Measurements from ENCODE around the gene DIS3L.
"Not testable (repeated sequence)": the region's sequence is repeated elsewhere in the genome, so short reads cannot be mapped to it uniquely, and the experiment has no call there.

The DIS3L gene

GRCh38 chr15:66292571-66293418, 573 bp upstream of the DIS3L start:
- H3K9me3 Mint-ChIP-seq = no peaks in the 10 kb centered on the region
- H3K4me1 Mint-ChIP-seq = peaks cover 35% of the 10 kb centered on the region
- ATAC-seq (no peak), DNase-seq (no peak)
- H3K27ac Mint-ChIP-seq = peak overlapping the region; percentile 98
- H3K27me3 Mint-ChIP-seq = no peaks in the 10 kb centered on the region
- peak overlapping the region; percentile 92 to 94 for H3K4me3 Mint-ChIP-seq

GRCh38 chr15:66294157-66294931, 976 bp downstream of the DIS3L start:
- peak; percentile 54 for ATAC-seq
- Mint-ChIP-seq H3K4me1 (peaks cover 35% of the 10 kb centered on the region), H3K9me3 (no peaks in the 10 kb centered on the region), H3K4me3 (peak overlapping the region; percentile 88 to 93), H3K27ac (peak overlapping the region; percentile 93 to 96), H3K27me3 (no peaks in the 10 kb centered on the region)
- no peak for DNase-seq

DNA sequence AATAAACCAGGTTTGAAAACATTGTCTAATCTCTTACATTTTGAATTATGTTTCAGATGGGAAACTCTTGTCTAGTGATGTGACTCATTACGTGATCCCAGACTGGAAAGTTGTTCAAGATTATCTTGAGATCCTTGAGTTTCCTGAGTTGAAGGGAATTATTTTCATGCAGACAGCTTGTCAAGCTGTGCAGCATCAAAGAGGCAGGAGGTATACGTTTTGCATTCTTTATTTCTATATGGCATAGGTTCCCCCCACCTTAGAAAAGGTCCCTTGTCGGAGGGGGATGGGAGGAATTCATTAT, 1.5 kb downstream of the DIS3L start:
- Mint-ChIP-seq H3K9me3 (no peaks in the 10 kb centered on the region), H3K27ac (peak overlapping the region in 1 of 2 donors; percentile 93), H3K4me3 (peak overlapping the region; percentile 88 to 93), H3K27me3 (no peaks in the 10 kb centered on the region), H3K4me1 (peaks cover 35% of the 10 kb centered on the region)
- DNase-seq (no peak), ATAC-seq (no peak)

DNA sequence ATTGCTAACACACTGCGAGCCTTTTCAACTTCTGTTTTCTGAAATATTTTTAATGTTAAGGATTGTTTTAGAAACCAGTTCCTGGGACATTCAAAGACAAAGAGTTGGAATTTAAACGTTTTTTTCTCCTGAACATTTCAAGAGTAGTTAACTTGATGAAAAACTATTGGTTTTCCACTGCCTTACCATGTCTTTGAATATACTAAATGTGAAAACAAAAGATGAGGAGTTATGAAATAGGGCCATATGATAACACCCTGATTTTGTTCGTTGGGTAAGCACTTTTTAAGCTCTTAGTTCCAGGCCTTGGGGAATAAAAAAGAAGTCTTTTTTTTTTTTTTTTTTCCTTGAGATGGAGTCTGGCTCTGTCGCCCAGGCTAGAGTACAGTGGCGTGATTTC, 2.8 kb downstream of the DIS3L start:
- no peaks in the 10 kb centered on the region for H3K27me3 Mint-ChIP-seq
- no peaks in the 10 kb centered on the region for H3K9me3 Mint-ChIP-seq
- DNase-seq (no peak), ATAC-seq (no peak)
- H3K27ac Mint-ChIP-seq = no peak overlapping the region
- no peak overlapping the region for H3K4me3 Mint-ChIP-seq
- H3K4me1 Mint-ChIP-seq = peaks cover 23% of the 10 kb centered on the region

DNA sequence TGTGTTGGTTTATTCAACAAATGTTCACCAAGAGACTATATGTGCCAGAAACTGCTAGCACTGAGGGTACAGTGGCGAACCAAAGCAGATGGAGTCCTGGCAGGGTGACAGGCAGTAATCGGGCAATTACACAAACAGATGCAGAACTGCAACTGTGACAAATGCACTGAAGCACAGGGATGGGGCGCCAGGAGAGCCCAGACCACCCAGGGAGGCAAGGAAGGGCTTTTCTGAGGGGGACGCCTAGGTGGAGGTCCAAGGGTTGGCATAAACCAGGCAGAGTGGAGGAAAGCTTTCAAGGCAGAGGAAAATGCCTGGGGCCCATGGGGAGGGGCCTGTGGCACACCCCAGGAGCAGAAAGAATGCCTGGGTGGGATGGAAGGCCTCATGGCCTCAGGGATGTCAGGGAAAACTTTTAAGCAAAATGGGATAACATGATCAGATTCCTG, 5.5 kb downstream of the DIS3L start:
- H3K9me3 Mint-ChIP-seq = no peaks in the 10 kb centered on the region
- H3K4me1 Mint-ChIP-seq = peaks cover 10% of the 10 kb centered on the region
- peak overlapping the region in 1 of 2 donors; percentile 87 for H3K27ac Mint-ChIP-seq
- no peaks in the 10 kb centered on the region for H3K27me3 Mint-ChIP-seq
- H3K4me3 Mint-ChIP-seq = no peak overlapping the region
- DNase-seq (no peak), ATAC-seq (no peak)

GRCh38 chr15:66302489-66303278, 9.3 kb downstream of the DIS3L start:
- no peak overlapping the region for H3K27ac Mint-ChIP-seq
- DNase-seq = no peak
- H3K9me3 Mint-ChIP-seq = no peaks in the 10 kb centered on the region
- H3K4me1 Mint-ChIP-seq = no peaks in the 10 kb centered on the region
- no peaks in the 10 kb centered on the region for H3K27me3 Mint-ChIP-seq
- no peak overlapping the region for H3K4me3 Mint-ChIP-seq
- no peak for ATAC-seq

DNA sequence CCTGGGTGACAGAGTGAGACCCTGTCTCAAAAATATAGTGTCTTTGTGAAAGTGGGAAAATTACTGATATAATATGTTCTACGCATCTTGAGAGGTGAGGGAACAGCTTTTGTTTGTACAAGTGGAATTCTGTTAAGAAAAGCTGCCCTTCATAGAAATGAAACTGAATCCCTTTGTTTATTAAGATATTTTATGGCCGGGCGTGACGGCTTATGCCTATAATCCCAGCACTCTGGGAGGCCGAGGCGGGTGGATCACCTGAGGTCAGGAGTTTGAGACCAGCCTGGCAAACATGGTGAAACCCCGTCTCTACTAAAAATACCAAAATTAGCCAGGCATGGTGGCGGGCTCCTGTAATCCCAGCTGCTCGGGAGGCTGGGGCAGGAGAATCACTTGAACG, 11.1 kb downstream of the DIS3L start:
- DNase-seq, H3K4me1 Mint-ChIP-seq, H3K27me3 Mint-ChIP-seq, ATAC-seq, H3K9me3 Mint-ChIP-seq, H3K4me3 Mint-ChIP-seq: not testable (repeated sequence)
- peak overlapping the region in 1 of 2 donors; percentile 35 for H3K27ac Mint-ChIP-seq

- Mint-ChIP-seq H3K27me3 (no peaks in the 10 kb centered on the region), H3K4me3 (no peak overlapping the region), H3K4me1 (no peaks in the 10 kb centered on the region), H3K9me3 (no peaks in the 10 kb centered on the region), H3K27ac (peak overlapping the region in 1 of 2 donors; percentile 69)
- ATAC-seq (no peak), DNase-seq (no peak)
Measured at GRCh38 chr15:66306381-66306780, 13.0 kb downstream of the DIS3L start.

GRCh38 chr15:66308531-66308930, 15.2 kb downstream of the DIS3L start:
- Mint-ChIP-seq H3K4me1 (no peaks in the 10 kb centered on the region), H3K27me3 (no peaks in the 10 kb centered on the region), H3K27ac (no peak overlapping the region), H3K9me3 (no peaks in the 10 kb centered on the region), H3K4me3 (no peak overlapping the region)
- ATAC-seq (no peak), DNase-seq (no peak)

DNA sequence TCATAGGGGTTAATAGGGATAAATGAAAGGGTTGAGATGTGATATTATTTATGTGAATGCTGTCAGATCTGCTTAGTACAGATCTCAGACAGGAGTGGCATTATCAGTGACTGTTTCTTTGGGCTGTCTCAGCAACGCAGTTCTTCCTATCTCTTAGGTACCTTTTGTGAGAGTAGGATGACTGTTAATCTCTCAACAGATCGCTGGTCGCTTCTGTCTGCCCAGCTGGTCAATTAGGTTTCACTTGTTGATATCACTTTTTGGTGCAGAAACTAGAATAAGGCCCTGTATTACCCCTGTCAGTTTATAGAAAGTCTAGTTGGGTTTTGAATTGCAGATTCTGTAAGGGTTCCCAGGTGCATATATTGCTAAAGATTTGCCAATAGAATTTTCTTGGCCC, 16.5 kb downstream of the DIS3L start:
- H3K4me3 Mint-ChIP-seq = no peak overlapping the region
- ATAC-seq (no peak), DNase-seq (no peak)
- H3K4me1 Mint-ChIP-seq = no peaks in the 10 kb centered on the region
- H3K27me3 Mint-ChIP-seq = no peaks in the 10 kb centered on the region
- no peaks in the 10 kb centered on the region for H3K9me3 Mint-ChIP-seq
- no peak overlapping the region for H3K27ac Mint-ChIP-seq

GRCh38 chr15:66310786-66311185, 17.4 kb downstream of the DIS3L start:
- Mint-ChIP-seq H3K4me1 (no peaks in the 10 kb centered on the region), H3K27ac (peak overlapping the region in 1 of 2 donors; percentile 43)
- no peak for DNase-seq

GRCh38 chr15:66312144-66312543, 18.8 kb downstream of the DIS3L start:
- no peaks in the 10 kb centered on the region for H3K9me3 Mint-ChIP-seq
- H3K4me3 Mint-ChIP-seq = no peak overlapping the region
- H3K27ac Mint-ChIP-seq = peak overlapping the region; percentile 30 to 47
- DNase-seq (no peak), ATAC-seq (no peak)
- H3K4me1 Mint-ChIP-seq = no peaks in the 10 kb centered on the region
- H3K27me3 Mint-ChIP-seq = no peaks in the 10 kb centered on the region

More at GRCh38 chr15:66310786-66311185, 17.4 kb downstream of the DIS3L start:
- no peak for ATAC-seq
- no peaks in the 10 kb centered on the region for H3K27me3 Mint-ChIP-seq
- no peaks in the 10 kb centered on the region for H3K9me3 Mint-ChIP-seq
- H3K4me3 Mint-ChIP-seq = no peak overlapping the region

DNA sequence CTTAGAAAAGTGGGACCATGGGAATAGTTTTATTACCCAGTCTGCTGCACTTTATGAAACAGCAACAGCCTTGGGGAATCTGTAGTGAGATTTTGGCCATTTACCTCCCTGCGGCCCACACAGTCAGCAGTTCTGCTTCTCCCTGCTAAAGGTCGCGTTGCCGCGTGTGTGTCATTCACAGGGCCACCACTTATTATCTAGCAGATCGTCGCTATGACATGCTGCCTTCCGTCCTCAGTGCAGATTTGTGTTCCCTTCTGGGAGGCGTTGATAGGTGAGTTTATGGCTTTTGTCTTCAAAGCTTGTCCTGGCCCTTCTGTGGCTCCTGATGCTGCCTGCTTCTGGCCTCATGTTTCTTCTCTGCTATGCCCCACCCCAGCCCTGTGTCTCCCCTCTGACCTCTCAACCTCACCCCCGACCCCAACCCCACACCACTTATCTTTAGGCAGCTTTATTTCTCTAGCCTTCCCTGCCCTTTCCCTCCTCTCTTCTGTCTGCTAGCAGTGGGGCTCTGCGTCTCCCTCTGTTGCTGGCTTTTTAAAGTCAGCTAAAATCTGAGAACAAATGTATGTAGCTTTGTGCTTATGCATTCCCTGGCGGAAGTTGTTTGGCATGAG, 30.1 kb downstream of the DIS3L start:
- Mint-ChIP-seq H3K9me3 (no peaks in the 10 kb centered on the region), H3K27ac (peak overlapping the region; percentile 27 to 37)

DNA sequence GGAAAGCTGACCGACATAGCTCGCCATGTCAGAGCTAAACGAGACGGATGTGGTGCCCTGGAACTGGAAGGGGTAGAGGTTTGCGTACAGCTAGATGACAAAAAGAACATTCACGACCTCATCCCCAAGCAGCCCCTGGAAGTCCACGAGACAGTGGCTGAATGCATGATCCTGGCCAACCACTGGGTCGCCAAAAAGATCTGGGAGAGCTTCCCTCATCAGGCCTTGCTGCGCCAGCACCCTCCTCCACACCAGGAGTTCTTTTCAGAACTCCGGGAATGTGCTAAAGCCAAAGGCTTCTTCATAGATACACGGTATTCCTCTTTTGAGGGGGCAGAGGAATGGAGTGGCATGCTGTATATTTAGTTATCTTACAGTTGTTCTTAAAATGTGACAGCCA, 32.7 kb downstream of the DIS3L start:
- Mint-ChIP-seq H3K27ac (no peak overlapping the region), H3K9me3 (no peaks in the 10 kb centered on the region), H3K4me1 (peaks cover under 1% of the 10 kb centered on the region), H3K27me3 (no peaks in the 10 kb centered on the region), H3K4me3 (no peak overlapping the region)
- no peak for ATAC-seq
- DNase-seq = no peak

More for the DNA sequence above, 30.1 kb downstream of the DIS3L start:
- H3K4me1 Mint-ChIP-seq = peaks cover 10% of the 10 kb centered on the region
- ATAC-seq = no peak
- no peak for DNase-seq
- H3K27me3 Mint-ChIP-seq = no peaks in the 10 kb centered on the region
- H3K4me3 Mint-ChIP-seq = no peak overlapping the region

DNA sequence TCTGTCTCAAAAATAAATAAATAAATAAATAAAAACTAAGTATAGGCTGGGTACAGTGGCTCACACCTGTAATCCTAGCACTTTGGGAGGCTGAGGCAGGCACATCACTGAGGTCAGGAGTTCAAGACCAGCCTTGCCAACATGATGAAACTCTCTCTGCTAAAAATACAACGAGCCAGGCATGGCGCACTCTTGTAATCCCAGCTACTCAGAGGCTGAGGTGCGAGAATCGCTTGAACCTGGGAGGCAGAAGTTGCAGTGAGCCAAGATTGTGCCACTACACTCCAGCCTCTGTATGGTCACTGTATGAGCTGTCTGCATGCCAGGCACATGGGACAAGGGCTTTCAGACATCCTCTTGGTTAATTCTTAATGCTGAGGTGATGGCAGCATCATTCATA, 34.4 kb downstream of the DIS3L start:
- H3K4me3 Mint-ChIP-seq = no peak overlapping the region
- no peak overlapping the region for H3K27ac Mint-ChIP-seq
- DNase-seq (no peak), ATAC-seq (no peak)
- no peaks in the 10 kb centered on the region for H3K9me3 Mint-ChIP-seq
- no peaks in the 10 kb centered on the region for H3K4me1 Mint-ChIP-seq
- H3K27me3 Mint-ChIP-seq = no peaks in the 10 kb centered on the region
